ENCODE measurements around the gene ZNF385A.
A peak's percentile ranks its signal among the peaks of the same experiment; 100 is the strongest.

The ZNF385A gene

GRCh38 chr12:54392485-54393206 lies 8.1 kb upstream of the ZNF385A start:
- no peak for DNase-seq (ENCODE audit: low read depth in 2 of 2)
- H3K4me3 ChIP-seq (replicated peaks in 1 of 2; ENCODE audit: low read depth in 2 of 2, low read length in 2 of 2), result no peak overlapping the region
- TF ChIP-seq CTCF (IDR thresholded peaks at IDR 0.05; ENCODE audit: low read depth, low read length), result no peak

GRCh38 chr12:54390668-54391551 lies 6.4 kb upstream of the ZNF385A start:
- no peak for TF ChIP-seq CTCF (IDR thresholded peaks at IDR 0.05; ENCODE audit: low read depth, low read length)
- DNase-seq (ENCODE audit: low read depth in 2 of 2), result no peak
- H3K4me3 ChIP-seq (replicated peaks in 1 of 2; ENCODE audit: low read depth in 2 of 2, low read length in 2 of 2), result peak overlapping the region in 1 of 2 donors; percentile 25

GRCh38 chr12:54390176-54390667 lies 5.7 kb upstream of the ZNF385A start:
- no peak for DNase-seq (ENCODE audit: low read depth in 2 of 2)
- no peak overlapping the region for H3K4me3 ChIP-seq (replicated peaks in 1 of 2; ENCODE audit: low read depth in 2 of 2, low read length in 2 of 2)
- TF ChIP-seq CTCF (IDR thresholded peaks at IDR 0.05; ENCODE audit: low read depth, low read length), result no peak

- no peak for DNase-seq (ENCODE audit: low read depth in 2 of 2)
- H3K4me3 ChIP-seq (replicated peaks in 1 of 2; ENCODE audit: low read depth in 2 of 2, low read length in 2 of 2), result no peak overlapping the region
- TF ChIP-seq CTCF (IDR thresholded peaks at IDR 0.05; ENCODE audit: low read depth, low read length), result no peak
Observed at GRCh38 chr12:54389607-54390175, 5.2 kb upstream of the ZNF385A start.

GRCh38 chr12:54389134-54389508 lies 4.6 kb upstream of the ZNF385A start:
- TF ChIP-seq CTCF (IDR thresholded peaks at IDR 0.05; ENCODE audit: low read depth, low read length), result no peak
- H3K4me3 ChIP-seq (replicated peaks in 1 of 2; ENCODE audit: low read depth in 2 of 2, low read length in 2 of 2), result no peak overlapping the region
- DNase-seq (ENCODE audit: low read depth in 2 of 2), result no peak

GRCh38 chr12:54388237-54389133 lies 4.0 kb upstream of the ZNF385A start:
- TF ChIP-seq CTCF (IDR thresholded peaks at IDR 0.05; ENCODE audit: low read depth, low read length), result no peak
- DNase-seq (ENCODE audit: low read depth in 2 of 2), result no peak
- H3K4me3 ChIP-seq (replicated peaks in 1 of 2; ENCODE audit: low read depth in 2 of 2, low read length in 2 of 2), result no peak overlapping the region

Data from cardiac fibroblast (primary cell).